ENCODE results near the gene CEACAM5. TPM values are rescaled to one million over a fixed set of nuclear protein-coding genes. Genes with fewer than 3 reads are reported as not detected.
"Not testable (repeated sequence)": the region's sequence is repeated elsewhere in the genome, so short reads cannot be mapped to it uniquely, and the experiment has no call there.

Gene CEACAM5
- total RNA-seq, 4 donors from 2014 or later = 0.83 to 2.2 TPM; not detected in 2

- no peak overlapping the region for H3K4me3 ChIP-seq
- WGBS = 86% methylated on average over 2 of the region's 2 CpGs
- H3K27ac ChIP-seq (replicated peaks in 1 of 4) = no peak overlapping the region
- TF ChIP-seq POLR2A (IDR thresholded peaks at IDR 0.05; ENCODE audit: low read depth) (no peak), POLR2AphosphoS5 (IDR thresholded peaks at IDR 0.05) (no peak), CTCF (IDR thresholded peaks at IDR 0.05) (no peak), EP300 (IDR thresholded peaks at IDR 0.05) (no peak)
- intact Hi-C loops (cut with DNase I) = no loop called here
- no peak for DNase-seq (ENCODE audit: extremely low spot score)
- no peaks in the 10 kb centered on the region for H3K9me3 ChIP-seq
- H3K36me3 ChIP-seq = no peaks in the 10 kb centered on the region
- H3K27me3 ChIP-seq = peaks cover 0 to 23% (median 2%) of the 10 kb centered on the region in 4 donors
- H3K4me1 ChIP-seq = no peaks in the 10 kb centered on the region
These were observed 58.7 kb downstream of the CEACAM5 start for GRCh38 chr19:41767115-41767514.

GRCh38 chr19:41768105-41768504 lies 59.7 kb downstream of the CEACAM5 start:
- H3K9me3 ChIP-seq; H3K27ac ChIP-seq (replicated peaks in 1 of 4); H3K4me3 ChIP-seq; H3K4me1 ChIP-seq; DNase-seq (ENCODE audit: extremely low spot score); intact Hi-C loops (cut with DNase I); H3K36me3 ChIP-seq: not testable (repeated sequence)
- 54% methylated on average over 2 of the region's 5 CpGs for WGBS
- H3K27me3 ChIP-seq = peaks cover 0 to 19% (median 0%) of the 10 kb centered on the region in 4 donors

DNA sequence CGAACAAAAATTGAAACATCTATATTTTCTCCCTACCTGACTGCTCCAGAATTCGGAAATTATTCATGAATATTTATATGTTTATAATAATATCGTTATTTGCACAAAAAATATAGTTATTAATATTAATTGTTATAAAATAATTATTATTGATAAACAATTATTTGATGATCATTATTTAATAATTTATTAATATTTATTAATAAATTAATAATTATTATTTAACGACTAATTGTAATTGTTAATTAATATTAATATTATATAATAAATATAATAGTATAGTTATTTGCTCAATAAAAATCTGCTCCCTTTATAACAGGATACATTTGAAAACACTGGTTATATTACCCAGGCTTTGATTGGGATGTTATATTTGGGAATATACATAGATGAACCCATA lies 61.2 kb downstream of the CEACAM5 start:
- Histone ChIP-seq H3K4me3 (no peak overlapping the region), H3K27ac (replicated peaks in 1 of 4) (no peak overlapping the region), H3K4me1 (no peaks in the 10 kb centered on the region), H3K27me3 (peaks cover 0 to 21% (median 0%) of the 10 kb centered on the region in 4 donors), H3K36me3 (no peaks in the 10 kb centered on the region), H3K9me3 (no peaks in the 10 kb centered on the region)
- WGBS = 89% methylated on average over 4 of the region's 4 CpGs
- no peak for DNase-seq (ENCODE audit: extremely low spot score)
- TF ChIP-seq POLR2AphosphoS5 (IDR thresholded peaks at IDR 0.05) (no peak), EP300 (IDR thresholded peaks at IDR 0.05) (no peak)
- intact Hi-C loops (cut with DNase I) = no loop called here

DNA sequence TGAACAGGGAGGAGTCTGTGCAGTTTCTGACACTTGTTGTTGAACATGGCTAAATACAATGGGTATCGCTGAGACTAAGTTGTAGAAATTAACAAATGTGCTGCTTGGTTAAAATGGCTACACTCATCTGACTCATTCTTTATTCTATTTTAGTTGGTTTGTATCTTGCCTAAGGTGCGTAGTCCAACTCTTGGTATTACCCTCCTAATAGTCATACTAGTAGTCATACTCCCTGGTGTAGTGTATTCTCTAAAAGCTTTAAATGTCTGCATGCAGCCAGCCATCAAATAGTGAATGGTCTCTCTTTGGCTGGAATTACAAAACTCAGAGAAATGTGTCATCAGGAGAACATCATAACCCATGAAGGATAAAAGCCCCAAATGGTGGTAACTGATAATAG lies 63.0 kb downstream of the CEACAM5 start:
- Histone ChIP-seq H3K36me3 (no peaks in the 10 kb centered on the region), H3K27me3 (peaks cover 0 to 18% (median 0%) of the 10 kb centered on the region in 4 donors), H3K27ac (replicated peaks in 1 of 4) (no peak overlapping the region), H3K4me3 (no peak overlapping the region), H3K9me3 (no peaks in the 10 kb centered on the region), H3K4me1 (no peaks in the 10 kb centered on the region)
- intact Hi-C loops (cut with DNase I) = no loop called here
- TF ChIP-seq POLR2A (IDR thresholded peaks at IDR 0.05; ENCODE audit: low read depth) (no peak), POLR2AphosphoS5 (IDR thresholded peaks at IDR 0.05) (no peak), CTCF (IDR thresholded peaks at IDR 0.05) (no peak), EP300 (IDR thresholded peaks at IDR 0.05) (no peak)
- no peak for DNase-seq (ENCODE audit: extremely low spot score)
- 97% methylated on average over 2 of the region's 2 CpGs for WGBS

DNA sequence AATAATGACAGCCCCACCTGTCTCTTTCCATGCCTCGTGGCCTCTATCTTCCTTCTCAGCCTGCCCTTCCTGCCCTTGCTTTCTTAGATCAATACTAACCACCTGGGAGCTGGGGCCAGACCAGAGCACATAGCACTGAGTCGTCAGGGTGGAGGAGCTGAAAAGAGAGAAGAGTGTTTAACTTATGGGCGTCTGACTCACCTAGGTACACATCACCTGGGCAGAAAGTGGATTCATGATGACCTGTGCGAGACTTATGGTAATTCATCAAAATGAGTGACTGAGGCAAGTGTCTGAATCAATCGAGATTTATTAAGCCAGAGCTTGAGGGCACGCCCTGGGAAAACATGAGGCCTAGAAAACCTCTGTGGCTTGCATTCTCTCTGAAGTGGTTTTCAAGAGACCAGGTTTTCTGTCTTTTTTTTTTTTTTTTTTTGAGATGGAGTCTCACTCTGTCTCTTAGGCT lies 66.1 kb downstream of the CEACAM5 start:
- Histone ChIP-seq H3K9me3 (no peaks in the 10 kb centered on the region), H3K27ac (replicated peaks in 1 of 4) (no peak overlapping the region), H3K4me1 (no peaks in the 10 kb centered on the region), H3K4me3 (no peak overlapping the region), H3K27me3 (peaks cover 0 to 28% (median 0%) of the 10 kb centered on the region in 4 donors), H3K36me3 (no peaks in the 10 kb centered on the region)
- no peak for DNase-seq (ENCODE audit: extremely low spot score)
- 68% methylated on average over 6 of the region's 6 CpGs for WGBS
- intact Hi-C loops (cut with DNase I) = no loop called here
- no peak for TF ChIP-seq CTCF (IDR thresholded peaks at IDR 0.05)
- no peak for TF ChIP-seq POLR2AphosphoS5 (IDR thresholded peaks at IDR 0.05)
- TF ChIP-seq EP300 (IDR thresholded peaks at IDR 0.05) = no peak
- TF ChIP-seq POLR2A (IDR thresholded peaks at IDR 0.05; ENCODE audit: low read depth) = no peak

- 65% methylated on average over 2 of the region's 2 CpGs for WGBS
- H3K4me3 ChIP-seq = no peak overlapping the region
- peaks cover 0 to 46% (median 0%) of the 10 kb centered on the region in 4 donors for H3K27me3 ChIP-seq
- no peaks in the 10 kb centered on the region for H3K36me3 ChIP-seq
- no peak overlapping the region for H3K27ac ChIP-seq (replicated peaks in 1 of 4)
- no peak for DNase-seq (ENCODE audit: extremely low spot score)
- TF ChIP-seq POLR2A (IDR thresholded peaks at IDR 0.05; ENCODE audit: low read depth) (no peak), EP300 (IDR thresholded peaks at IDR 0.05) (no peak), CTCF (IDR thresholded peaks at IDR 0.05) (no peak), POLR2AphosphoS5 (IDR thresholded peaks at IDR 0.05) (no peak)
- intact Hi-C loops (cut with DNase I) = no loop called here
- no peaks in the 10 kb centered on the region for H3K4me1 ChIP-seq
- no peaks in the 10 kb centered on the region for H3K9me3 ChIP-seq
These were observed 68.3 kb downstream of the CEACAM5 start for GRCh38 chr19:41776700-41777099.

Data from esophagus muscularis mucosa (tissue), 4 donors.